DND-41 (cell line): Measurements from ENCODE around the gene DNAH8.

ENCODE experiments used
- ATAC-seq: fragments of 200-7000 bp; cut with Tn5 transposase; 3 replicates; pipeline ENCODE4 v1.9.1; 2021; ENCODE audit warnings: low read depth; ENCODE audit not compliant: insufficient read depth
- DNase-seq: peaks from one replicate; pipeline ENCODE4 v3.0.0-alpha.2; 2020
- H2AFZ ChIP-seq: 2 replicates; pipeline ENCODE4 v1.6.0; 2012; ENCODE audit warnings: low read depth, low read length
- H3K27ac ChIP-seq: 2 replicates; pipeline ENCODE4 v1.5.1; 2012; ENCODE audit warnings: low read length, inconsistent platforms
- H3K27me3 ChIP-seq: fragments of 200-600 bp; sonication (generic); 2 replicates; pipeline ENCODE4 v1.6.0; 2012; ENCODE audit warnings: low read length, mild to moderate bottlenecking, inconsistent platforms; ENCODE audit not compliant: insufficient read depth, poor library complexity
- H3K36me3 ChIP-seq: 2 replicates; pipeline ENCODE4 v1.5.1; 2012; ENCODE audit warnings: low read length, inconsistent platforms; ENCODE audit not compliant: insufficient read depth
- H3K4me1 ChIP-seq: 2 replicates; pipeline ENCODE4 v1.5.1; 2012; ENCODE audit warnings: mild to moderate bottlenecking, low read length; ENCODE audit not compliant: insufficient read depth
- H3K4me2 ChIP-seq: 2 replicates; pipeline ENCODE4 v1.6.0; 2012; ENCODE audit warnings: mild to moderate bottlenecking, moderate library complexity, low read length, inconsistent platforms; ENCODE audit not compliant: insufficient read depth
- H3K4me3 ChIP-seq, 2 experiments: fragments of 200-600 bp in 1 of 2; shearing (Covaris generic) in 1 of 2; 2 replicates each; pipeline ENCODE4 v1.5.1; 2012 to 2016; ENCODE audit warnings: inconsistent platforms in 2 of 2, low read length in 2 of 2, mild to moderate bottlenecking in 2 of 2, low read depth in 1 of 2, moderate library complexity in 1 of 2
- H3K79me2 ChIP-seq: 2 replicates; pipeline ENCODE4 v1.6.0; 2012; ENCODE audit warnings: low read length, inconsistent platforms; ENCODE audit not compliant: insufficient read depth
- H3K9ac ChIP-seq: 2 replicates; pipeline ENCODE4 v1.6.0; 2012; ENCODE audit warnings: low read depth, mild to moderate bottlenecking, inconsistent platforms, low read length, moderate library complexity
- H3K9me3 ChIP-seq: 2 replicates; pipeline ENCODE4 v1.5.1; 2012; ENCODE audit warnings: low read length, moderate library complexity, mild to moderate bottlenecking, inconsistent platforms; ENCODE audit not compliant: insufficient read depth, severe bottlenecking
- H4K20me1 ChIP-seq: 2 replicates; pipeline ENCODE4 v1.6.0; 2012; ENCODE audit warnings: low read length; ENCODE audit not compliant: insufficient read depth
- CTCF ChIP-seq: IDR thresholded peaks from 2 replicates; pipeline ENCODE4 v1.5.1; 2012; ENCODE audit warnings: borderline replicate concordance, low read length, moderate library complexity, mild to moderate bottlenecking; ENCODE audit not compliant: poor library complexity, severe bottlenecking; ENCODE audit errors: extremely low read depth
- EZH2 ChIP-seq: IDR thresholded peaks from 3 replicates; pipeline ENCODE4 v1.6.1; 2012; ENCODE audit warnings: borderline replicate concordance, low read depth, mild to moderate bottlenecking, moderate library complexity, low read length, inconsistent platforms; ENCODE audit not compliant: severe bottlenecking

DNAH8 gene

GRCh38 chr6:38968702-38969149, 253.6 kb downstream of the DNAH8 start:
- Histone ChIP-seq H3K9ac (no peak overlapping the region), H3K27me3 (peaks cover 2% of the 10 kb centered on the region), H2AFZ (no peak overlapping the region), H4K20me1 (no peaks in the 10 kb centered on the region), H3K4me1 (no peaks in the 10 kb centered on the region), H3K36me3 (no peaks in the 10 kb centered on the region), H3K79me2 (no peaks in the 10 kb centered on the region), H3K27ac (no peak overlapping the region), H3K9me3 (no peaks in the 10 kb centered on the region), H3K4me2 (no peak overlapping the region), H3K4me3 (no peak overlapping the region)
- TF ChIP-seq CTCF = no peak
- no peak for TF ChIP-seq EZH2
- ATAC-seq (no peak), DNase-seq (no peak)

GRCh38 chr6:38973178-38974057, 258.3 kb downstream of the DNAH8 start:
- H3K9me3 ChIP-seq = no peaks in the 10 kb centered on the region
- no peaks in the 10 kb centered on the region for H3K79me2 ChIP-seq
- H3K36me3 ChIP-seq = no peaks in the 10 kb centered on the region
- H3K27me3 ChIP-seq = peaks cover 18% of the 10 kb centered on the region
- H4K20me1 ChIP-seq = no peaks in the 10 kb centered on the region
- no peak overlapping the region for H2AFZ ChIP-seq
- no peak overlapping the region for H3K9ac ChIP-seq
- ATAC-seq (peak; percentile 64; the same call in 2 of the 3 replicates), DNase-seq (peak; percentile 20)
- H3K4me1 ChIP-seq = no peaks in the 10 kb centered on the region
- H3K4me3 ChIP-seq = no peak overlapping the region
- TF ChIP-seq EZH2 = no peak
- TF ChIP-seq CTCF = peak; percentile 67
- no peak overlapping the region for H3K27ac ChIP-seq
- H3K4me2 ChIP-seq = no peak overlapping the region

GRCh38 chr6:38974389-38975151, 259.5 kb downstream of the DNAH8 start:
- Histone ChIP-seq H3K79me2 (no peaks in the 10 kb centered on the region), H3K27me3 (peaks cover 18% of the 10 kb centered on the region), H2AFZ (no peak overlapping the region), H3K36me3 (no peaks in the 10 kb centered on the region), H3K9me3 (no peaks in the 10 kb centered on the region), H3K4me2 (no peak overlapping the region), H3K9ac (no peak overlapping the region), H4K20me1 (no peaks in the 10 kb centered on the region), H3K4me1 (no peaks in the 10 kb centered on the region), H3K4me3 (no peak overlapping the region), H3K27ac (no peak overlapping the region)
- DNase-seq = no peak
- no peak for ATAC-seq
- TF ChIP-seq CTCF (no peak), EZH2 (no peak)
